ENCODE results near the gene AMMECR1. TPM values are rescaled to one million over a fixed set of nuclear protein-coding genes. Genes with fewer than 3 reads are reported as not detected.
"Not testable (repeated sequence)": the region's sequence is repeated elsewhere in the genome, so short reads cannot be mapped to it uniquely, and the experiment has no call there.

AMMECR1 gene
- total RNA-seq, 1 donor from 2014 or later, result 12.2 TPM

DNA sequence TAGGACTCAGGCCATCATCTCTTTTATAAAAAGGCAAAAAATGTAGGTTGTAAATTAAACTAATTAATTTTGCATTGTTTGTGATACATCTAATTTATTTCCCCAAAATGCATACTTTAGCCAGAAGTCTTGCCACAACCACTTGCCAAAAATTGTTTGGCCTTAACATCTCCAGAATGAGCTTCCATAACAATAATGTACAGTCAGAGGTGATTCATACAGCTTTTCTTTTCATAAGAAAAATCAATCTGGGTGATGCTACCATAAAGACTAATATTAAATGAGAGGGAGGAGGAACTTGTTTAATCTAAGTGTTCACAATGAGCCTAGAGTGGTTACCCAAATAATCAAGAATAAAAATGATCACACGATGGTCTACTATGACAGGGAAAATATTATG, 59.3 kb downstream of the AMMECR1 start:
- no peak for DNase-seq (ENCODE audit: low spot score)

DNA sequence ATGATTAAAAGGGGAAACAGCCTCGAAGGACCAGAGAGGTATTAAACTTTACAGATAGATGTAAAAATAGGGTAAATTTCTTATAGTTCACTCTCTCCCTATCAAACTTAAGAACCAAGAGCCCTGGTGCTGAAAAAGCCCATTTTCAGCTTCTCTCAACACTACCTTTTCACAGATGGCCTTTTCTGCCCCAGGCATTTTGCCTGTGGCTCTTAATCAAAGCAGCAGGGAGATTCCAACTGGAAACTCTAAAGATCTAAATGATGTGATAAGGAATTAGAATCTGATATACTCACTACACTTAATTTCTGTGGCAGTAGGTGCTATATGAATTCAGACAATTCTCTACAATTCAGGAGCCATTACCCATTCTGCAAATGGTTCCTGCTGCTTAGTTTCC, 60.0 kb downstream of the AMMECR1 start:
- DNase-seq (ENCODE audit: low spot score), result no peak

DNA sequence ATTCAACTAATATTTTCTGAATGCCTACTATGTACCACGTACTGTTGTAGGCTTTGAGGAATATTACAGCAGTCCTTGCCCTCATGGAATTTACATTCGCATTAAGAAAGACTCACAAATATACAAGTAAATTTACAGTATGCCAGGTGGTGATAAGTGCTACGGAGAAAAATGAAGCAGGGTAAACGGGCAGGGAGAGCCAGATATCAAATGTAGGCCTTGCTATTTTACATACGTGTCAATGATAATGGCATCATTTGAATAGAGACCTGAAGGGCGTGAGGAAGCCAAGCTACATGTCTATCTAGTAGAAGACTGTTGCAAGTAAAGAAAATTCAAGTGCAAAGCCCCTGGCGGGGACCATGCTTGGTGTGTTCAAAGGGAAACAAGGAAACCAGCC, 65.2 kb downstream of the AMMECR1 start:
- DNase-seq (ENCODE audit: low spot score), result no peak

DNA sequence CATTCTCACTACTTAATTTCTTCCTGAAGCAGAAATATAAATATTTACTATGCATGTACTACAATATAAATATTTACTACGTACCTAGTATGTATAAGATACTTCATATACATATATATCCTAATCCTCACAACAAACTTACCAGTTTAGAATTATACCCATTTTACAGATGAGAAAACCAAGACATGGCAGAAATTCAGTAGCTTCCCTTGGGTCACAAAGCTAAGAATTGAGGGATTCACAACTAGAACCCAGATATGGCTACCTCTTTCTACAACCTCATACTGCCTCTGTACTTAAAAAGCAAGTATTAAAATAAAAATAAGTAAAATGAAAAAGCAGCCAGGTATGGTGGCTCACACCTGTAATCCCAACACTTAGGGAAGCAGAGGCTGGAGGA, 65.9 kb downstream of the AMMECR1 start:
- DNase-seq (ENCODE audit: low spot score), result no peak

DNA sequence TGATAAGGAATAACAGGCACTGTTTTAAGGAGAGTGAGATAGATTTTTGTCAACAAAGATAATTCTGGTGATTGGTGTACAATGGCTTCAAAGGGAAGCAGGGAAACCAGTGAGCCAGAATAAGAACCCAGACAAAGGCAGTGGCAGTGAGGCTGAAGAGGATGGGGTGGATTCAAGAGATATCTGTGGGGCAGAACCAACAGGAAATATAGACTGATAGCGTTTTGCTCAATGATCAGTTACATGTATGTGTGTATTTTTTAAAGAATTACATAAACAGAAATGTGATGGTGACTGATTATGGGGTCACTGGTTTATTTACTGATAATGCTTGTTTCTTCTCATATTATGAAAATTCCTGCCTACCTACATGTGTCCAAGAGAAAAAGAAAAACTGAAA, 66.4 kb downstream of the AMMECR1 start:
- no peak for DNase-seq (ENCODE audit: low spot score)

DNA sequence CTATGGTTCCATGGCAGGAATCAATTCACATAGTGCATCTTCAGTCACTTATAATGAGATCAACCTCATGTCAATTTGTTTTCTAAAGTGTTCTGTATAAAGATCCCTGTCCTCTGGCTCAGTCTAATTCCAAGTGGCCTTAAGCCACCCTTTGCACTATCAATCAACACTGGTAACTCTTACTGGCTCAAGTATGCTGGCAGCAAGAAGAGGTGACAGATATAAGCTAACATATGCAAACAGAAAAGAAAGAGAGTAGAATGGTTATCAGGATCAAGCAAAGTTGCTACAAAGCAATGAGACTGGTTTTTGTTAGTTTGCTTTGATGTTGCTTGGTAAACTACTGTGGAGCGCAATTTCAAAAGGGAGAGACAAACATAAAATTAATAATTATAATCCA, 67.0 kb downstream of the AMMECR1 start:
- no peak for DNase-seq (ENCODE audit: low spot score)

DNA sequence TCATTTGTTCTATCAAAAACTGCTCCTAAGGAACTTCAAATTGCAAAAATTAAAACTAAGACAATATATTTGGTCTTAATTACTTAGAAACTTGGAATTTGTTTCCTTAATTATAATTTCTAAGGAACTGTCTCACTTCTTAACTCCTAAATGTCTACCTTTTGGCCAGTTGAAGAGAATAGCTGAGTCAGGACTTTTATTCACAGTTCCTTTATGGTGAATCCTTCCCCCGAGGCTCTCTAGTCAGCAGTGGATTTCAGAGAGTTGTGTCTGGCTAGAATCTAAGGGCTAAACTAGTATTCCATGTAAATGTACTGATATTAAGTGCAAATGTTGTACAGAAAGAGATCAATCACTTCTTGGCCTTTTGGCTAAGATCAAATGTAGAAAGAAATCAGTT, 69.3 kb downstream of the AMMECR1 start:
- DNase-seq (ENCODE audit: low spot score), result no peak

DNA sequence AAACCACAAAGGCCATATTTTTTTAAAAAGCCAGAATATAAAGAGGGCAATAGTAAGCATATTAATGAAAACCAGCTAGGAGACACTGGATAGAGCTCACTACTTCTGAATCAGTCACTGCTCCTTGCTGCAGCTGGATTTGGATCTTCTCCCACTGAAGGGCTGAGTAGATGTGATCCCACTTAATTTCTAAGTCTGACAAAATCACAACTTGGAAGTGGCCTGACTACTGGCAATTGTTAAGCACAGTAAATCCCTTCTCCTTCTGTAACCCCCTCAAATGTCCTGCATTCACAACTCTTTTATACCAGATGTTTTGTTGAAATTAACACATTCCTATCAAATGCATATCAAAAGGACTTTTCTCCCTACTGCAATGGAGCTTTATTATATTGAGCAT, 72.9 kb downstream of the AMMECR1 start:
- no peak for DNase-seq (ENCODE audit: low spot score)

DNA sequence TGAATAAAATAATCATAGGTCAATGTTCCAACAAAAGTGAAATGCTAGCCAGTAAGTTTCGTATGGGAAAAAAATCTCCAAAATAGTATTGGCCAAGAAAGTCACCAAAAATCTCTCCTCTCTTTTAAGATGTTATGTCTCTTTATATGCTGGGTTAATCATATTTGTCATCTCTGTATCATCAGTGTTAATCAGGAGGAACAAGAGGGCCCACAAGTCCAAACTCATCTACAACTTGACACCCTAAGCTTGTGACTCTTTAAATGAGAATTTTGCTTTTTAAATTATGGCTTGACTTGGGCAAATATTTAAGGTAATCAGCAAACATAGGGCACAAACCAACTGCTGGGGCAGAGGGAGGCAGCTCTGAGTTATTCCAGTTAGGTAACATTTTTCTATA, 75.5 kb downstream of the AMMECR1 start:
- no peak for DNase-seq (ENCODE audit: low spot score)

DNA sequence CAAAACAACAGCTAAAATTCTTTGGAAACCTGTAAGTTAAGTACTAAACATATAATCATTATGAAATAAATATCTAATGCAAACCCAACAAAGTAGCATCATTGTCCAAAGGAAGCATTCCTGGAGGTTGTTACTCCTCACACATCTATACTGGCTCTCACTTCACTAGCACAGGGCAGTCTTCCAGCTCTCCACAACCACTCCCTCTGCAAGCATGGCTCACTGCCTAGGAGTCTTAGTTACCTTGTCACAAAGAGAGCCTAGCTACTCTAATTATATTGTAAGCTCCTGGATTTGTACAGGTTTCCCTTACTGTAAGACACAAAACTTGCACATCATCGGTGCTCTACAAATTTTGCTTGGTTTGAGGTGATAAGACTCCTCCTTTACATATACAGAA, 76.1 kb downstream of the AMMECR1 start:
- DNase-seq (ENCODE audit: low spot score), result no peak

DNA sequence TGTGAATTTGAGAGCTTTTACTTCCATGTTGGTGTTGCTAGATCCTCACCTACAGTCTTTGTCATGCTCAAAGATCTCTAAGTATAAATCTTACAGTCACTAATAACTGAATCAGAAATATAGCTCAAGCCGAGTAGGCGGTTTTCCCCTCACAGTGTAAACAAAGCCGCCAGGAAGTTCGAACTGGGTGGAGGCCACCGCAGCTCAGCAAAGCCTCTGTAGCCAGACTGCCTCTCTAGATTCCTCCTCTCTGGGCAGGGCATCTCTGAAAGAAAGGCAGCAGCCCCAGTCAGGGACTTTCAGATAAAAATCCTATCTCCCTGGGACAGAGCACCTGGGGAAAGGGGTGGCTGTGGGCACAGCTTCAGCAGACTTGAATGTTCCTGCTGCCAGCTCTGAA, 79.6 kb downstream of the AMMECR1 start:
- DNase-seq (ENCODE audit: low spot score), result peak; percentile 43

DNA sequence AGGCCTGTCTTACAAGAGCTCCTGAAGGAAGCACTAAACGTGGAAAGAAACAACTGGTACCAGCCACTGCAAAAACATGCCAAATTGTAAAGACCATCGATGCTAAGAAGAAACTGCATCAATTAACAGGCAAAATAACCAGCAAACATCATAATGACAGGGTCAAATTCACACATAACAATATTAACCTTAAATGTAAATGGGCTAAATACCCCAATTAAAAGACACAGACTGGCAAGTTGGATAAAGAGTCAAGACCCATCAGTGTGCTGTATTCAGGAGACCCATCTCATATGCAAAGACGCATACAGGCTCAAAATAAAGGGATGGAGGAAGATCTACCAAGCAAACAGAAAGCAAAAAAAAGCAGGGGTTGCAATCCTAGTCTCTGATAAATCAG, 86.4 kb downstream of the AMMECR1 start:
- not testable (repeated sequence) for DNase-seq (ENCODE audit: low spot score)

DNA sequence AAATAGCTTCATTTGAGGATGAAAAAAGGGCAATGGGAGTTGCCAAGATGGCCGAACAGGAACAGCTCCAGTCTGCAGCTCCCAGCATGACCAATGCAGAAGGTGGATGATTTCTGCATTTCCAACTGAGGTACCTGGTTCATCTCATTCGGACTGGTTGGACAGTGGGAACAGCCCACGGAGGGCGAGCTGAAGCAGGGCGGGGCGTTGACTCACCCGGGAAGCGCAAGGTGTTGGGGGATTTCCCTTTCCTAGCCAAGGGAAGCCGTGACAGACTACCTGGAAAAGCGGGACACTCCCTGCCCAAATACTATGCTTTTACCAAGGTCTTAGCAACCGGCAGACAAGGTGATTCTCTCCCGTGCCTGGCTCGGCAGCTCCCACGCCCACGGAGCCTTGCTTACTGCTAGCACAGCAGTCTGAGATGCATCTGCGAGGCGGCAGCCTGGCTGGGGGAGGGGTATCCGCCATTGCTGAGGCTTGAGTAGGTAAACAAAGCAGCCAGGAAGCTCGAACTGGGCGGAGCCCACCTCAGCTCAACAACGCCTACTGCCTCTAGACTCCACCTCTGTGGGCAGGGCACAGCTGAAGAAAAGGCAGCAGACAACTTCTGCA, 88.3 kb downstream of the AMMECR1 start:
- peak; percentile 56 for DNase-seq (ENCODE audit: low spot score)

DNA sequence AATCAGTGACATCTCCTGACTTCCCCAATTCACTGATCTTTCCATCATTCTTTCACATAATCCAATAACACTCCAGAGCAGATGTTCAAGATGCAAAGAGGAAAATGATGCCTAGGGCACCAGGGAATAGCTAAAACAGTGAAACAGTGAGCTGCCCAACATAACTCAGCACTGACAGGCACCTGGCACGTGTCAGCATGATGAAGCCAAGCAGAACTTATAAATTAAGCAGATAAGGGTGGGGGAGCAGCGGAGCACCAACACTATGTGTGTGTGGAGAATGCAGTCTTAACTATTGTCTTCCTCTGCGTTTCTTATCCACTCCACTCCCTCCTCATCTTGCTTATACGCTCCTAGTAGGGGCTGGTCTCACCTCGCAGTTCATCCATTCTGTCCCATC, 89.4 kb downstream of the AMMECR1 start:
- no peak for DNase-seq (ENCODE audit: low spot score)

DNA sequence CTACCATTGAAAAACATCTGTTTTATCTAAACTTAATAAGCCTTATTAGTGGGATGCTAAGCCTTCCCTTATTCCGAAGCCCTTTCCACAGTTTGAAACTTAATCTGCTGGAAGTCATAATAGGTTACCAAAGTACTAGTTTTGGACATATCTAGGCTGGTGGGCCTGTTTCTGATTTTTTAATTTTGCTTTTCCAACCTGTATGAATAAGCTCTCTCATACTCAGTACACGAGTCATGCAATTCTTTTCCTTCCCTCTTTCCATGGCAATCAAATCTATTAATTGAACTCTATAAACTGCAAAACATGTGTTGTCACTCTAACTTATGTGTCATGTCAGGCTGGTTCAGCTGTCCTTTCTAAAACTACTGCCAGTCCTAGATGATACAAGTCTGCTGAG, 91.0 kb downstream of the AMMECR1 start:
- no peak for DNase-seq (ENCODE audit: low spot score)

DNA sequence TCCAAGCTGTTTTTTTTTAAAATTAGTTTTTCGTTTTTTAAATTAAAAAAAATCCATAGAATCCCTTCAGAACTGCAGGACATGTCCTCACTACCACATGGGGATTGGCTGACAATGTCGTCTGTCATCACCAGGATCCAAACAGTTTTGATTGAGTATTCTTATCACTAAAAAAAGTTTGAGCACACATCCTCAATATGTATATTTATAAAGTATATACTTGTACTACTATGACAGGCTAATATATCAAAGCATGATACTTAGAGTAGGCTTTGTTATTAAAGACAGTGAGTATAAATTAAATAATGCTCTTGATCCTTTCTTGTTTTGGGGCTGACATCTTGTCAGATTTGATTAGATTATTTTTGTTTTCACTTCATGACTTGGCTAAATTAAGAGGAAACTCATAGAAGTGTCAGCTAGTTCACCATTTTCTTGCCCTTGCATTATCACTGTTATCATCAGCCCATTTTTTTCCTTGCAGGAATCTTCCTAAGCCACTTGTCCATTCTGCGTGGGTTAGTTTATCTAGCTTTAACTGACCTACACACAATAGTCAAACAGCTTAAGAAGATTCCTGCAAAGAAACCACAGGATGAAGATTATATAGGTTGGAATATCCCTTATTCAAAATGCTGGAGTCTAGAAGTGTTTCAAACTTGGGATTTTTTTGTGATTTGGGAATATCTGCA, 92.8 kb downstream of the AMMECR1 start:
- no peak for DNase-seq (ENCODE audit: low spot score)

DNA sequence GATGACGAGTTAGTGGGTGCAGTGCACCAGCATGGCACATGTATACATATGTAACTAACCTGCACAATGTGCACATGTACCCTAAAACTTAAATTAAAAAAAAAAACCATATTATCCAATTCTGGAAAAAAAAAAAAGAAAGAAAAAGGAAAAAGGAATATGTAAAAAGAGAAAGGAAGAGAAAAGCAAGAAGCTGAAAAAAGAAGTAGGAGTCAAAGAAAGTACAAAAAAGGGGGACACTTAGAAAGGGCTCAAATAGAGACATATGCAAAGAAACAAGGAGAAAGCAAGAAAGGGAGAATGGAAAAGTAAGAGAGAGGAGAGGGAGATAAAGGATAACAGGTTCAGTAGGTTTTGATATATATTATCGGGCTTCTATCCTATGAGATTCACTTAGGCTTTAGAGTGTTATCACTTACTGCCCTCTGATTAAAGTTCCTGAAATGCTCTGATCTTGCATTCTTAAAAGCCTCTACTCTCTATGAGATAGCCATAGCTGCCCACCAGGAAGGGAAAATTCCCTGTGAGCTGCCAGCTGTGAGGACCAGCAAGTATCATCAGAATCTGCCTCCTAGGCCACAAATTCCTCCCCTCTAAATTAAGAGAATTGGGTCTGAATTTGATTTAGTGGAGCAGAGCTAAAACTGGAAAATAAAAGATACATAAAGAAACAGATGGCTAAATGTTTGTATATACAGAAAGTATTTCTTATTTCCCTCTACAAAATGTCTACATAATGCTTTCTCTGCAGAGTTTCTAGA, 95.2 kb downstream of the AMMECR1 start:
- DNase-seq (ENCODE audit: low spot score), result no peak

DNA sequence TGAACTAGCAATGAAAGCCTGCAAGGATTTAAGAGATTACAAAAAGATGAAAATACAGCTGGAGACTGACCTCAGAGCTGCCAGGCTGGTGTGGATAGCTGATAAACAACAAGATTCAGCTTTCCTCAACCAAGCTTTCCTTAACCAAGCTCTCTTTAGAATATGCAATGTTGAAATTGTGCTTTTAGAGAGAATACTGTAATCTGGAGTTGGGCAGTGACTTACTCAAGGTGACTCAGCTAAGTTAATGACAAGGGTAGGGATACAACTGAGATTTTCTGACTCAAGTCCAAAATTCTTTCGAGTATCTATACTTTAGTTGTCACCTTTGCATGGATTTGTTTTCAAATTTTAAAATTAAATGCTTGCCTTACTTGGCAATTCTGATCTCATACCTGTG, 98.0 kb downstream of the AMMECR1 start:
- no peak for DNase-seq (ENCODE audit: low spot score)

DNA sequence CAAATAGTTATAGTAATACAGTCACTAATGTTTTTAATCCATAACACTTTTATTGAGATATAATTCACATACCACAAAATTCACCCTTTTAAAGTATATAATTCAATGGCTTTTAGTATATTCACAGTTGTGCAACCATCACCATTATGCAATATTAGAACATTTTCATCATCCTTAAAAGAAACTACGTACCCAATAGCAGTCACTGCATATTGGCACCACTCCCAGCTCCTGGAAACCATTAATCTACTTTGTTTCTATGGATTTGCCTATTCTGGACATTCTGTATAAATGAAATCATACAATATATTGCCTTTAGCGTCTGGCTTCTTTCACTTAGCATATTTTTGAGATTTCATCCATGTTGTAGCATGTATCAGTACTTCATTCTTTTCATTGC, 99.3 kb downstream of the AMMECR1 start:
- no peak for DNase-seq (ENCODE audit: low spot score)

DNA sequence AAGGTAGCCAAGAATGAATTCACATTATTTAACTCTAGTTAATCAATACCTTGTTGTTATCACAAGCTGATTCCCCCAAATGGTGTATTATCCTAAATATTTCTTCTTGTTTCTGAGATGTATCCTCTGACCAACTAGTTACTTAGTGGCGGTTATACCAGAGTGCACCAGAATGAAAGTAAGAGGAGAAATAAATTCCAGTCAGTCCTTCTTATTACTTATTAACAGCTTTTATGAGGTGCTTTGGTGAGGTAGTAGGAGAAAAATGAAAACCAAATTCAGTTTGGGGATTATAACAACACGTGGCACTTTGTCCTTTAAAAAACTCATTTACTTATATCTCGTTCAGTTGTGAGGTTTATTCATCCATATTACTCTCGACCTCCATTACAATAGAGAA, 101.9 kb downstream of the AMMECR1 start:
- no peak for DNase-seq (ENCODE audit: low spot score)

DNA sequence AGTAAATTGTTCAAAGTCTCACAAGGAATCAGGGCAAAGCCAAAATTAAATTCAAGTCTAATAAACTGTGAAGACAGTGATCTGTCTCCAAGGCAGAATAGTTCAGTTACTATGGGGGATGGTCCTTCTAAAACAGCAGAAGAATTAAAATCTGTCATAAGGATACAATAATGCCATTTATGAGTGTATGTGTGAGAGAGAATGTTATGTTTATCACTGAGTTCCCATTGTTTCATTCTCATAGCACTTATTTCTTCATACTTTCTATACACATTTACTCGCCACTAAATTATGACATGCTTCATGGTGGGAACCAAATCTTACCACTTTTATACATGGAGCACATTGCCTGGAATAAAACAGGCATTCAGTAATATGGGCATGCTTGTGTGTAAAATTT, 102.5 kb downstream of the AMMECR1 start:
- DNase-seq (ENCODE audit: low spot score), result no peak

DNA sequence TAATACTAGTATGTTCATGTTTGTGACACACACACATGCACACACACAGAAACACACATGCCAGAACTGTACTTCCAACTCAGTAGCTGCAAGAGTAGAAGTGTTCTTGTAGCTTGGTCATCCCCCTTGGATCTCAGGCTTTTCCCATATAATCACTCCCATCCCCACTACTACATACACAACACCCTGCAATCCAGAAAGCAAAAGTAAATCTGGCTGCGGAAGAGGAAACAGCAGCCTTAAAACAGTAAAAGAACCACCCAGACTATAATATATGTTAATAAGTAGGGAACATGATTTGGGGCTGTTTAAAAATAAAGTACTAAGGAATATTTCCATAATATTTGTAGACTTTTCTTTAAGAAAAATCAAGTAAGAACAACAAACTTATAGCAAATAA, 103.2 kb downstream of the AMMECR1 start:
- DNase-seq (ENCODE audit: low spot score), result no peak

DNA sequence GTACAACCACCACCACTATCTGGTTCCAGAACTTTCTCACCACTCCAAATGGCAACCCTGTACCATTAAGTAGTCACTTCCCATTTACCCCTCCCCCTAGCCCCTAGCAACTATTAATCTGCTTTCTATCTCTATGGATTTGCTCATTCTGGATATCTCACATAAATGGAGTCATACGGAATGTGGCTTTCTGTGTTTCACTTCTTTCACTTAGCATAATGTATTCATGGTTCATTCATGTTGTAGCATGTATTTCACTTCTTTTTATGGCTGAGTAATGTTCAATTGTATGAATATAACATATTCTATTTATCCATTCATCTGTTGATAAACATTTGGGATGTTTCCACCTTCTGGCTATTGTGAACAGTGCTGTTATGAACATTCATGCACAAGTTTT, 104.7 kb downstream of the AMMECR1 start:
- DNase-seq (ENCODE audit: low spot score), result no peak
